Fibroblast of lung (primary cell): ENCODE measurements around the gene UHRF1.

Experiments
- EZH2 ChIP-seq: IDR thresholded peaks from 2 replicates; pipeline ENCODE4 v1.5.1; 2012; ENCODE audit warnings: low read length, control low read depth, mild to moderate bottlenecking; ENCODE audit errors: missing control alignments
- TF ChIP-seq, protein P1 (sequence below), 2 donors: IDR thresholded peaks in 1 of 2; conservative IDR thresholded peaks in 1 of 2; 1 replicate in 1 of 2; 2 replicates in 1 of 2; pipeline ENCODE4 v1.5.1; 2011 to 2012; ENCODE audit warnings: low read length in 2 of 2, control low read depth in 1 of 2, inconsistent platforms in 1 of 2, low read depth in 1 of 2, mild to moderate bottlenecking in 1 of 2

GRCh38 chr19:4879041-4879440 is 30.3 kb upstream of the UHRF1 start:
- TF ChIP-seq, protein P1, sequence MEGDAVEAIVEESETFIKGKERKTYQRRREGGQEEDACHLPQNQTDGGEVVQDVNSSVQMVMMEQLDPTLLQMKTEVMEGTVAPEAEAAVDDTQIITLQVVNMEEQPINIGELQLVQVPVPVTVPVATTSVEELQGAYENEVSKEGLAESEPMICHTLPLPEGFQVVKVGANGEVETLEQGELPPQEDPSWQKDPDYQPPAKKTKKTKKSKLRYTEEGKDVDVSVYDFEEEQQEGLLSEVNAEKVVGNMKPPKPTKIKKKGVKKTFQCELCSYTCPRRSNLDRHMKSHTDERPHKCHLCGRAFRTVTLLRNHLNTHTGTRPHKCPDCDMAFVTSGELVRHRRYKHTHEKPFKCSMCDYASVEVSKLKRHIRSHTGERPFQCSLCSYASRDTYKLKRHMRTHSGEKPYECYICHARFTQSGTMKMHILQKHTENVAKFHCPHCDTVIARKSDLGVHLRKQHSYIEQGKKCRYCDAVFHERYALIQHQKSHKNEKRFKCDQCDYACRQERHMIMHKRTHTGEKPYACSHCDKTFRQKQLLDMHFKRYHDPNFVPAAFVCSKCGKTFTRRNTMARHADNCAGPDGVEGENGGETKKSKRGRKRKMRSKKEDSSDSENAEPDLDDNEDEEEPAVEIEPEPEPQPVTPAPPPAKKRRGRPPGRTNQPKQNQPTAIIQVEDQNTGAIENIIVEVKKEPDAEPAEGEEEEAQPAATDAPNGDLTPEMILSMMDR (conservative IDR thresholded peaks at IDR 0.05 in 1 of 2, IDR thresholded peaks at IDR 0.05 in 1 of 2; ENCODE audit: low read depth in 1 of 2, low read length in 2 of 2), result no peak
- no peak for TF ChIP-seq EZH2
